ENCODE results near the gene GPC6.

GRCh38 chr13:94291631-94292322 is 1065.2 kb downstream of the GPC6 start:
- TF ChIP-seq CTCF (IDR thresholded peaks at IDR 0.05; ENCODE audit: low read depth, low read length) (no peak), EZH2phosphoT487 (IDR thresholded peaks at IDR 0.05; ENCODE audit: low read depth) (no peak)
